ENCODE results near the gene TATDN3.

- TF ChIP-seq CTCF (IDR thresholded peaks at IDR 0.05) (peak in 1 of 3 experiments; percentile 13), POLR2A (IDR thresholded peaks at IDR 0.05) (no peak)
These were observed 66.3 kb downstream of the TATDN3 start, which contains the start of gene FLVCR1 for GRCh38 chr1:212857992-212858460.
